Stimulated activated CD4-positive, alpha-beta T cell treated with anti-CD3 and anti-CD28 coated beads, Interleukin-12 subunit alpha, Interleukin-12 subunit beta, amount 100 ng/mL, for 48 hours (primary cell): ENCODE data around the gene PTH1R.

ENCODE experiments used
- DNase-seq, 3 donors: peaks; one replicate each; pipeline ENCODE4 v3.0.0-alpha.2; 2020; ENCODE audit warnings: low read depth in 2 of 3, low spot score in 1 of 3

The PTH1R gene

DNA sequence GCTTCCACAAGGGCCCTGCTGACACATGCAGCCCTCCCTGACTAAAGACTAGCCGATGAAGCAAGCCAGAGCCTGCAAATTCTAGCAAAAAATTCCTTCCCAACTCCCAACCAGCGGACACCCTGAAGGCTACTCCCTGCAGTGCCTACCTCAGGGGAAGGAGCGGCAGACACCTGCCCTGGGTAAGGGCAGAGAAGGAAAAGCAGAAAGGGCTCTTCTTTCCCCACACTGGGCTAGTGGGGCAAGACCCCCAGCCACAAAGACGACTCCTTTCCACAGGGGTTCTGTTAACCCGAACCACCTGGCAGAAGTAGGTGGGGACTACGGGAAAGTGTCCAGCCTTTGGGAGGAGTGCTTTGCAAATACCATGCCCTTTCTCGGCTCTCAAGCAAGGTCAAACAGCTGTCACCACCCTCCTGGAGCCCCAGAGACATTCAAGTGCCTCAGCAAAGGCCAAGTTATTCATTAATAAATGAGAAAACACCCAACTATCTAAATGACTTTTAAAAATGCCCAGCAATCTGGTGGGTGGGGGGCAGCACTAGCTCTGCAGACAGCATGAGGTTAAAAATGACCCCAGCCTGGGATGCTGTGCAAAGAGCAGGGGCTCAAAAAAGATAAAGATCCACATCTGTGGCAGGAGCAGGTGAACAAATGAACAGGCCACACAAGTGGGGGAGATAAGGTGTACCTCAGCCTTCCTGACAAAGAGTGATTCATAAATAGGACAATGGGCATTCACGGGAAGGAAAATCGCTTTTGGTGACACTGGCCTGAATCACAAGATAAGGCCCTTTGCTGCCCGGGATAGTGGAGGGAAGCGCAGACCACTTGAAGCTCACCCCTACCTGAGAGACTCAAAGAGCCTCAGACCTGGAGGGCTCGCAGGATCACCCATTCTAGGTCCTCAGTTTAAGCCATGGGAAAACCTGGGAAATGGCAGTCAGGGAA is 66.0 kb downstream of the PTH1R start:
- DNase-seq = no peak

- no peak for DNase-seq
Observed at GRCh38 chr3:46944191-46944590, 66.7 kb downstream of the PTH1R start.

DNA sequence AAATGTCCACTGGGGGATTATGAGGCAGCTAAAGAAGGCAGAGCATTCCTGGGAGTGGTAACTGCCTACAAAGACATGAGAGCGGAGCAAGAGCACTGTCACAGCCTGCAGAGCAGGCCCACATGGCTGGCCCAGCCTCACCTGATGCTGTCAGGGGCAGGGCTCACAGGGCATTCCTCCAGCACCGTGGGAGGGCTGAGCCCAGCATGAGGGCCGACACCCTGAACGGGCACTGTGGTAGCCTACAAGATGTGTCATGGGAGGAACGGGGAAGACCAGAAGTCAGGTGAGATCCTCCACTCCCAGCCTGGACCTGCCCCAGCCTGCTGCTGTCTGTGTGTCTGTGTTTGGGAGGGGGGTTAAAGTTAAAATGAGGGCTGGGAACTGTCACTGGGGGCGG is 68.9 kb downstream of the PTH1R start:
- no peak for DNase-seq

DNA sequence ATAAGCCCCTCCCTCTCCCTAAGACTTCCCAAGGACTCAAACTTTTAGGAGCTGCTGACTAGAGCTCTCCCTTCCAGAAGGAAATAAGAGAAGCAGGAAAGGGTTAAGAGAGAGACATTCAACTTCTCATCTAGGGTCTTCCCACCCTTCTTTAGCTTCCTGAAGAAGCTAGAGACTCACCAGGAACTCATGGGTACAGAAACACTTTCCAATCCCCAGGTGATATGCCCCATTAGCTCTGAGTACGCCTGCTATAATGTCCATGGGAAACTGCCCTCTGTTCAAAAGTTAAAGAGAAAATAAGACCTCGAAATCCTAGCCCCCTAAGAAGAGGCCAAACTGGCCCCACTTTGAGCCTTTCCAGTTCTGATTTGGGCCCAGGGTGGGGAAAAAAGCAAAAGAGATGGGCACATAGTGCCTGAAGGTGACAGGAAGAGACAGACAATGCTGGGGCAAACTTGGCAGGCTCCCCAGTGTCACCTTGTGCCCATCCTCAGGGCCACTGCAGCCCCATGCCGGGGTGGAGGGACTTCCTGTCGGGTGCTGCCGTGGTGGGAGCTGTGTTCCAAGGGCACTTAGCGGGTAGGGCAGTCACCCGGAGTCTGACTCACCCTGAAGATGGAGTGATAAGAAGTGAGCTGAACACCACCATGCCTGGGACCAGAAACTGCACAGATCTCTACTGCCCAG is 69.5 kb downstream of the PTH1R start:
- DNase-seq = peak; percentile 31 to 47 (median 38)

DNA sequence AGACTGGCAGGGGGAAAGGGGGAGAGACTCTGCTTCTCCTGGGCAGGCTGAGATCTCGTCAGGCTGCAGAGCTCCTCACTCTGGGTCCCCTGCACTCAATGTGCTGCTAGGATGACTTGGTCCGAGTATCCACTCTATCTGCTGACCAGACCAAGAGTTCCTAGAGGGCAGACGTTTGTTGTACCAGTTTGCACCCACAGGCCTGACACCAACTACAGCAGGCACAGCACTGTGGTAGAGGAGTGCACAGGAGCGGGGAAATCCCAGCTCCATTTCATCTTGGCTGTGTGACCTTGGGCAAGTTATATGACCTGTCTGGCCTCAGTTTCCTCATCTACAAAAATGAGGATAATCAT is 70.0 kb downstream of the PTH1R start:
- no peak for DNase-seq

GRCh38 chr3:46947981-46948791 is 70.7 kb downstream of the PTH1R start:
- DNase-seq = peak; percentile 44 to 57 (median 49)

- no peak for DNase-seq
Observed at GRCh38 chr3:46948830-46949671, 71.5 kb downstream of the PTH1R start.

DNA sequence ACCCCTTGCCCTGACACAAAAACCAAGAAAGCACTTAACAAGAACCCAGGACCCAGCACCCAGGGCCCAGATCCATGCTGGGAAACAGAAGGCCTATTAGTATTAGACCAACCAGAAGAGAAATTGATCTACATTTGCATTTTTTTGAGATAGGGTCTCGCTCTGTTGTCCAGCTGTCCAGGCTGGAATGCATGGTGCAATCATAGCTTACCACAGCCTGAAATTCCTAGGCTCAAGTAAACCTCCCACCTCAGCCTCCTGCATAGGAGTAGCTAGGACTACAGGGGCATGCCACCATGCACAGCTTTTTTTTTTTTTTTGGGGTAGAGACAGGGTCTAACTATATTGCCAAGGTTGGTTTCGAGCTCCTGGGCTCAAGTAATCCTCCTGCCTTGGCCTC is 72.7 kb downstream of the PTH1R start:
- no peak for DNase-seq

DNA sequence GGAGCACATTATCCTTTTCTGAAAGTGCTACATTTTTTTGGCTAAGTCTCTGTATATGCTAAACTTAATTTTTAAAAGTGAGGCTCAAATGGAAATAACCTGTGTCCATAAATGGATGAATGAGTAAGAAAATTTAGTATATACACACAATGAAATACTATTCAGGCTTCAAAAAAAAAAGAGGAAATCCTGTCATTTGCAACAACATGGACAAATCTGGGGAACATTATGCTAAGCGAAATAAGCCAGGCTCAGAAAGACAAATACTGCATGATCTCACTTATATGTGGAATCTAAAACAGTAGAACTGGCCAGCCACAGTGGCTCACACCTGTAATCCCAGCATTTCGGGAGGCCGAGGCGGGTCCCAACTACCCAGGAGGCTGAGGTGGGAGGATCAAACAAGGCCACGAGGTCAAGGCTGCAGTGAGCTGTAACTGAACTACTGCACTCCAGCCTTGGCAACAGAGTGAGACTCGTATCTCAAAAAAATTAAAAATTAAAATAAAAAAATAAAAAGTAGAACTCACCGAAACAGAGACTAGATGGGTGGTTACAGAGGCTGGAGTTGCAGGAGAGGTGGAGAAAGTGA is 73.2 kb downstream of the PTH1R start:
- DNase-seq = no peak

- DNase-seq = no peak
Observed at GRCh38 chr3:46952813-46953212, 75.3 kb downstream of the PTH1R start.
